BE2C (cell line): ENCODE measurements around the gene NUAK1.

Experiments used
- DNase-seq: peaks from one replicate; pipeline ENCODE4 v3.0.0-alpha.2; 2020
- H3K27me3 ChIP-seq: fragments of 250-450 bp; sonication (Bioruptor Pico); 2 replicates; pipeline ENCODE4 v1.5.1; 2020; ENCODE audit warnings: mild to moderate bottlenecking
- H3K36me3 ChIP-seq: fragments of 250-450 bp; sonication (Bioruptor Pico); 2 replicates; pipeline ENCODE4 v1.5.1; 2020; ENCODE audit warnings: mild to moderate bottlenecking
- H3K4me1 ChIP-seq: fragments of 250-450 bp; sonication (Bioruptor Pico); 2 replicates; pipeline ENCODE4 v1.5.1; 2020
- H3K4me3 ChIP-seq: 2 replicates; pipeline ENCODE4 v1.5.1; 2011; ENCODE audit warnings: low read depth, low read length
- H3K9me3 ChIP-seq: fragments of 250-450 bp; sonication (Bioruptor Pico); 2 replicates; pipeline ENCODE4 v1.5.1; 2020
- CTCF ChIP-seq: IDR thresholded peaks from 2 replicates; pipeline ENCODE4 v1.5.1; 2012; ENCODE audit warnings: mild to moderate bottlenecking, low read depth, low read length

Gene NUAK1

GRCh38 chr12:106088811-106089485 lies 49.8 kb downstream of the NUAK1 start:
- TF ChIP-seq CTCF: no peak
- H3K4me3 ChIP-seq: no peak overlapping the region
- no peaks in the 10 kb centered on the region for H3K4me1 ChIP-seq
- H3K9me3 ChIP-seq: no peaks in the 10 kb centered on the region
- H3K36me3 ChIP-seq: no peaks in the 10 kb centered on the region
- H3K27me3 ChIP-seq: peaks cover 4% of the 10 kb centered on the region; the same call in 1 of the 2 replicates
- no peak for DNase-seq

- H3K4me1 ChIP-seq: no peaks in the 10 kb centered on the region
- no peaks in the 10 kb centered on the region for H3K36me3 ChIP-seq
- H3K4me3 ChIP-seq: no peak overlapping the region
- TF ChIP-seq CTCF: no peak
- DNase-seq: no peak
- peaks cover 4% of the 10 kb centered on the region; the same call in 1 of the 2 replicates for H3K27me3 ChIP-seq
- H3K9me3 ChIP-seq: no peaks in the 10 kb centered on the region
Observed at GRCh38 chr12:106088246-106088808, 50.4 kb downstream of the NUAK1 start.

- no peak for DNase-seq
- peaks cover 4% of the 10 kb centered on the region; the same call in 1 of the 2 replicates for H3K27me3 ChIP-seq
- no peaks in the 10 kb centered on the region for H3K9me3 ChIP-seq
- no peaks in the 10 kb centered on the region for H3K36me3 ChIP-seq
- H3K4me3 ChIP-seq: no peak overlapping the region
- H3K4me1 ChIP-seq: no peaks in the 10 kb centered on the region
- TF ChIP-seq CTCF: no peak
Observed at GRCh38 chr12:106086696-106087095, 52.1 kb downstream of the NUAK1 start.

- Histone ChIP-seq H3K27me3 (peaks cover 4% of the 10 kb centered on the region; the same call in 1 of the 2 replicates), H3K4me1 (no peaks in the 10 kb centered on the region), H3K9me3 (no peaks in the 10 kb centered on the region), H3K4me3 (no peak overlapping the region), H3K36me3 (no peaks in the 10 kb centered on the region)
- no peak for DNase-seq
- TF ChIP-seq CTCF: no peak
Observed at GRCh38 chr12:106085213-106085612, 53.5 kb downstream of the NUAK1 start.

- TF ChIP-seq CTCF: no peak
- DNase-seq: no peak
- Histone ChIP-seq H3K4me1 (no peaks in the 10 kb centered on the region), H3K36me3 (no peaks in the 10 kb centered on the region), H3K9me3 (no peaks in the 10 kb centered on the region), H3K4me3 (no peak overlapping the region), H3K27me3 (peaks cover 4% of the 10 kb centered on the region; the same call in 1 of the 2 replicates)
Observed at GRCh38 chr12:106084759-106085158, 54.0 kb downstream of the NUAK1 start.

GRCh38 chr12:106084014-106084671 lies 54.6 kb downstream of the NUAK1 start:
- no peak for TF ChIP-seq CTCF
- DNase-seq: no peak
- peaks cover 4% of the 10 kb centered on the region; the same call in 1 of the 2 replicates for H3K27me3 ChIP-seq
- no peaks in the 10 kb centered on the region for H3K9me3 ChIP-seq
- H3K36me3 ChIP-seq: no peaks in the 10 kb centered on the region
- no peak overlapping the region for H3K4me3 ChIP-seq
- no peaks in the 10 kb centered on the region for H3K4me1 ChIP-seq
